Measurements from ENCODE around the gene DEF6.
"Not testable (repeated sequence)": the region's sequence is repeated elsewhere in the genome, so short reads cannot be mapped to it uniquely, and the experiment has no call there.

Gene DEF6

DNA sequence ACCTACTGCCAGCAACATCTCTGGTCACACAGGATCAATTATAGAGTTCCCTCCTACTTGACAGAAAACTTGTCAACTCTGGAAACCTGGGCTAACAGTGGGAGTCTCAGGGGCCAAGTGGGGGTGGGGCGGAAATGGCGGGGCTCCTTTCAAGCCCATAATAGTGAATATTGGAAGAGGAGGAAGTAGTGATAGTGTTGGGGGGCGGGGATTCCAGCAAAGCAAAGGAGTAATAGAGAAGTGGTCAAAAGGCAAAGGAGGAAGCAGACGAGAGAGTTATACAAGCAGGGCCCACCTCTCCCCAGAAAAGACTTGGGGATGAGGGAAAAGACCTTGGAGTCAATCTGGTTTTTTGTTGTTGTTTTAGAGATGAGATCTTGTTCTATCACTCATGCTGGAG lies 2.1 kb downstream of the DEF6 start:
- H3K4me1 ChIP-seq (ENCODE audit: control insufficient read depth, low read depth, low read length) = peaks cover 8% of the 10 kb centered on the region
- no peak overlapping the region for H2AK5ac ChIP-seq (ENCODE audit: low read length)
- H3K4ac ChIP-seq (ENCODE audit: low read depth, low read length) = no peak overlapping the region
- DNase-seq = no peak
- H4K8ac ChIP-seq (ENCODE audit: low read depth, low read length) = no peak overlapping the region
- no peaks in the 10 kb centered on the region for H3K79me1 ChIP-seq (ENCODE audit: low read length)
- no peak overlapping the region for H3K23ac ChIP-seq (ENCODE audit: low read length)
- no peak overlapping the region for H3K18ac ChIP-seq (ENCODE audit: low read length)
- H2BK120ac ChIP-seq (ENCODE audit: low read depth, low read length) = no peak overlapping the region
- H3K79me2 ChIP-seq (ENCODE audit: control insufficient read depth, insufficient read depth, low read length) = no peaks in the 10 kb centered on the region
- no peak overlapping the region for H3K27ac ChIP-seq (ENCODE audit: low read depth, low read length)
- no peak overlapping the region for H3K4me2 ChIP-seq (ENCODE audit: low read length)
- H2BK15ac ChIP-seq (replicated peaks; ENCODE audit: low read depth) = no peak overlapping the region
- no peak overlapping the region for H3K4me3 ChIP-seq (ENCODE audit: low read length)
- no peak overlapping the region for H3K56ac ChIP-seq (ENCODE audit: low read length)
- no peak overlapping the region for H4K5ac ChIP-seq (ENCODE audit: low read length)
- no CpG with 5 or more reads among the region's 4 CpGs for WGBS (ENCODE audit: extremely low coverage, insufficient coverage, low lambda C conversion rate)
- peak overlapping the region; percentile 35 for H3K9ac ChIP-seq (ENCODE audit: low read length)
- no peak overlapping the region for H2BK5ac ChIP-seq (ENCODE audit: low read length)
- no peaks in the 10 kb centered on the region for H3K36me3 ChIP-seq (ENCODE audit: control insufficient read depth, insufficient read depth, low read length)
- no peaks in the 10 kb centered on the region for H3K27me3 ChIP-seq (ENCODE audit: insufficient read depth, low read length, poor library complexity)

DNA sequence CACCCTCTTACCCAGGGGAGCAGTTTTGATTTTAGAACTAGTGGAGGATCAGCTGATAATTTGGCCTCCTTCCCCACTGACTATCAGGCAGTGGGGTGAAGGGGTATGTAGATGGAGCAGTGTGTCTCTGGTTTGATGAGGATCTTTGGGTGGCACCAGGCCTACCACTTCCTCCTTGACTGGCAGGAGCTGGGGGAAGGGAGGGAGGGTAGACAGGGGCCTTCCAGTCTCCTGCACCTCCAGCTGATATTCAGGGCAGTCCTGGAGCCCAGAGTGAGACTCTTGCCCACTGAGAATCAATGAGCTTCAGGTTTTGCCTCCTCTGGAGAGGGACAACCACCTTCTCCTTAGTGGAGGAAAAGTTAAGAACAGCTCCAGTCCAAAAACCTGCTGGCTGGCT lies 3.2 kb downstream of the DEF6 start:
- Histone ChIP-seq H2BK15ac (replicated peaks; ENCODE audit: low read depth) (no peak overlapping the region), H2BK120ac (ENCODE audit: low read depth, low read length) (no peak overlapping the region), H3K4me1 (ENCODE audit: control insufficient read depth, low read depth, low read length) (peaks cover 8% of the 10 kb centered on the region), H3K18ac (ENCODE audit: low read length) (no peak overlapping the region), H3K27me3 (ENCODE audit: insufficient read depth, low read length, poor library complexity) (no peaks in the 10 kb centered on the region), H2AK5ac (ENCODE audit: low read length) (no peak overlapping the region), H3K4me3 (ENCODE audit: low read length) (no peak overlapping the region), H3K4me2 (ENCODE audit: low read length) (no peak overlapping the region), H3K79me2 (ENCODE audit: control insufficient read depth, insufficient read depth, low read length) (no peaks in the 10 kb centered on the region), H3K4ac (ENCODE audit: low read depth, low read length) (no peak overlapping the region), H3K23ac (ENCODE audit: low read length) (no peak overlapping the region), H3K36me3 (ENCODE audit: control insufficient read depth, insufficient read depth, low read length) (no peaks in the 10 kb centered on the region), H4K5ac (ENCODE audit: low read length) (no peak overlapping the region), H3K27ac (ENCODE audit: low read depth, low read length) (no peak overlapping the region), H3K9ac (ENCODE audit: low read length) (no peak overlapping the region), H4K8ac (ENCODE audit: low read depth, low read length) (no peak overlapping the region), H2BK5ac (ENCODE audit: low read length) (no peak overlapping the region), H3K79me1 (ENCODE audit: low read length) (no peaks in the 10 kb centered on the region), H3K56ac (ENCODE audit: low read length) (no peak overlapping the region)
- DNase-seq = no peak

DNA sequence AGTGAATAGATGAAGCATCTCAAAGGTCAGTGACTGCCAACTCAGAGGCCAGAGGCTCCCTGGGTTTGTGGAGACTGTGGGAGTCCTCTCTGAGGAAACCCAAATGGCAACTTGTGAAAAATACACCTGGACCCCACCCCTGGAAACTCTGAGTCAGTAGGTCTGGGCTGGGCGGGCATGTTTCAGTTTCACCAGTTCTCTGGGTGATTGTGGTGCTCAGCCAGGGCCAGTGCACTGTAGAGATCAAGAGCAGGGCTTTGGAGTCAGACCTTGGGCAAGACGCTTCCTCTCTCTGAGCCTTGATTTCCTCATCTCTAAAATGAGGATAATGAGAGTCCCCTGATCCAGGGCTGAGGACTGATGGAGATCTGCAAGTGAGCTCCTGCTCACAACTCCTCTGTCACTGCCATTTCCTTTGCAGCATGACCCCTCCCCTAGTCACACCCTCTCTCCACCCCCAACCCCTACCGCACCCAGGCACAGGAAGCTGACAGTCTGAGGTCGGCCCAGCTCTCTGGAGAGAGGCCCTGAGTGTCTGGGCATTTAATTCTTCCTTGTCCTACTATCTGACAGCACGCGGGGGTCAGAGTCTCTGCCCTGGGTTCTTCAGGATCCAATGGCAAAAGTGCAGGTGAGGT lies 5.1 kb downstream of the DEF6 start:
- DNase-seq = peak; percentile 81
- no peak overlapping the region for H3K4me2 ChIP-seq (ENCODE audit: low read length)

DNA sequence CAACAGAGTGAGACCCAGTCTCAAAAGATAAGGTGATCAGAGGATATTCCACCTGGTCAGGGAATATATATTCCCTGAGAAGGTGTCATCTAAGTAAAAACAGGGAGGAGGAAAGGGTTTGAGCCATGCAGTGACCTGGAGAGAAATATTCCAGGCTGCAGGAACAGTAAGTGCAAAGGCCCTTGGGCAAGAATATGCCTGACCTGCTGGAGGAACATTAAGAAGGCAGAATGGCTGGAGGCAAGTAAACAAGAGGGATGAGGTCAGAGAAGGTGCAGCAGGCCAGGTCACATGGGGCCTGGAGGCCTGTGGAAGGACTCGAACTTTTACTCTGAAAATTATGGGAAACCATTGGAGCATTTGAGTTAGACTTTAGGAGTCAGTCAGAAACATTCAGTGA lies 6.7 kb downstream of the DEF6 start:
- no peaks in the 10 kb centered on the region for H3K79me2 ChIP-seq (ENCODE audit: control insufficient read depth, insufficient read depth, low read length)
- no peak overlapping the region for H2BK120ac ChIP-seq (ENCODE audit: low read depth, low read length)
- WGBS (ENCODE audit: extremely low coverage, insufficient coverage, low lambda C conversion rate) = no CpG with 5 or more reads among the region's 1 CpG
- no peak for DNase-seq
- H4K8ac ChIP-seq (ENCODE audit: low read depth, low read length) = no peak overlapping the region
- H2BK15ac ChIP-seq (replicated peaks; ENCODE audit: low read depth) = no peak overlapping the region
- H2BK5ac ChIP-seq (ENCODE audit: low read length) = no peak overlapping the region
- H3K18ac ChIP-seq (ENCODE audit: low read length) = no peak overlapping the region
- H2AK5ac ChIP-seq (ENCODE audit: low read length) = no peak overlapping the region
- H3K27me3 ChIP-seq (ENCODE audit: insufficient read depth, low read length, poor library complexity) = no peaks in the 10 kb centered on the region
- H3K4me2 ChIP-seq (ENCODE audit: low read length) = no peak overlapping the region
- H3K23ac ChIP-seq (ENCODE audit: low read length) = no peak overlapping the region
- H3K4me1 ChIP-seq (ENCODE audit: control insufficient read depth, low read depth, low read length) = peaks cover 5% of the 10 kb centered on the region
- H3K27ac ChIP-seq (ENCODE audit: low read depth, low read length) = no peak overlapping the region
- no peak overlapping the region for H3K9ac ChIP-seq (ENCODE audit: low read length)
- H3K36me3 ChIP-seq (ENCODE audit: control insufficient read depth, insufficient read depth, low read length) = no peaks in the 10 kb centered on the region
- H3K4me3 ChIP-seq (ENCODE audit: low read length) = no peak overlapping the region
- no peak overlapping the region for H3K4ac ChIP-seq (ENCODE audit: low read depth, low read length)
- H3K79me1 ChIP-seq (ENCODE audit: low read length) = no peaks in the 10 kb centered on the region
- H4K5ac ChIP-seq (ENCODE audit: low read length) = no peak overlapping the region
- H3K56ac ChIP-seq (ENCODE audit: low read length) = no peak overlapping the region

More for the DNA sequence above, 5.1 kb downstream of the DEF6 start:
- Histone ChIP-seq H3K56ac (ENCODE audit: low read length) (peak overlapping the region; percentile 69), H3K9ac (ENCODE audit: low read length) (peak overlapping the region; percentile 56), H3K4ac (ENCODE audit: low read depth, low read length) (peak overlapping the region; percentile 25), H3K79me2 (ENCODE audit: control insufficient read depth, insufficient read depth, low read length) (no peaks in the 10 kb centered on the region), H3K23ac (ENCODE audit: low read length) (no peak overlapping the region), H2BK5ac (ENCODE audit: low read length) (no peak overlapping the region), H3K18ac (ENCODE audit: low read length) (no peak overlapping the region), H2AK5ac (ENCODE audit: low read length) (no peak overlapping the region), H2BK120ac (ENCODE audit: low read depth, low read length) (no peak overlapping the region), H2BK15ac (replicated peaks; ENCODE audit: low read depth) (no peak overlapping the region), H3K79me1 (ENCODE audit: low read length) (no peaks in the 10 kb centered on the region), H3K4me3 (ENCODE audit: low read length) (no peak overlapping the region), H3K27me3 (ENCODE audit: insufficient read depth, low read length, poor library complexity) (no peaks in the 10 kb centered on the region), H4K5ac (ENCODE audit: low read length) (peak overlapping the region; percentile 78), H4K8ac (ENCODE audit: low read depth, low read length) (no peak overlapping the region), H3K4me1 (ENCODE audit: control insufficient read depth, low read depth, low read length) (peaks cover 8% of the 10 kb centered on the region), H3K27ac (ENCODE audit: low read depth, low read length) (no peak overlapping the region), H3K36me3 (ENCODE audit: control insufficient read depth, insufficient read depth, low read length) (no peaks in the 10 kb centered on the region)
- WGBS (ENCODE audit: extremely low coverage, insufficient coverage, low lambda C conversion rate) = no CpG with 5 or more reads among the region's 6 CpGs

DNA sequence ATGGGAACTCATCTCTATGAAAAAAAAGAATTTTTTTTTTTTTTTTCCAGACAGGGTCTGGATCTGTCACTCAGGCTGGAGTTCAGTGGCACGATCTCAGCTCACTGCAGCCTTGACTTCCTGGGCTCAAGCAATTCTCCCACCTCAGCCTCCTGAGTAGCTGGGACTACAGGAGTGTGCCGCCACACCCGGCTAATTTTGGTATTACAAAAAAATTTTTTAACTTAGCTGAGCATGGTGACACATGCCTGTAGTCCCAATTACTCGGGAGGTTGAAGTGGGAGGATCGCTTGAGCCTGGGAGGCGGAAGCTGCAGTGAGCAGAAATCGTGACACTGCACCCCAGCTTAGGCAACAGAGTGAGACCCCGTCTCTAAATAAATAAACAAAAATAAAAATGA lies 7.5 kb downstream of the DEF6 start:
- no peak overlapping the region for H3K18ac ChIP-seq (ENCODE audit: low read length)
- H3K27ac ChIP-seq (ENCODE audit: low read depth, low read length) = no peak overlapping the region
- H3K4me2 ChIP-seq (ENCODE audit: low read length) = no peak overlapping the region
- H3K27me3 ChIP-seq (ENCODE audit: insufficient read depth, low read length, poor library complexity) = no peaks in the 10 kb centered on the region
- no peak overlapping the region for H2AK5ac ChIP-seq (ENCODE audit: low read length)
- no peak overlapping the region for H4K8ac ChIP-seq (ENCODE audit: low read depth, low read length)
- no peak overlapping the region for H2BK5ac ChIP-seq (ENCODE audit: low read length)
- H3K9ac ChIP-seq (ENCODE audit: low read length) = no peak overlapping the region
- H3K79me1 ChIP-seq (ENCODE audit: low read length) = no peaks in the 10 kb centered on the region
- no peak overlapping the region for H4K5ac ChIP-seq (ENCODE audit: low read length)
- no CpG with 5 or more reads among the region's 8 CpGs for WGBS (ENCODE audit: extremely low coverage, insufficient coverage, low lambda C conversion rate)
- H2BK120ac ChIP-seq (ENCODE audit: low read depth, low read length) = no peak overlapping the region
- H3K79me2 ChIP-seq (ENCODE audit: control insufficient read depth, insufficient read depth, low read length) = no peaks in the 10 kb centered on the region
- H2BK15ac ChIP-seq (replicated peaks; ENCODE audit: low read depth) = no peak overlapping the region
- H3K23ac ChIP-seq (ENCODE audit: low read length) = no peak overlapping the region
- H3K4me1 ChIP-seq (ENCODE audit: control insufficient read depth, low read depth, low read length) = peaks cover 2% of the 10 kb centered on the region
- H3K36me3 ChIP-seq (ENCODE audit: control insufficient read depth, insufficient read depth, low read length) = no peaks in the 10 kb centered on the region
- peak; percentile 43 for DNase-seq
- no peak overlapping the region for H3K56ac ChIP-seq (ENCODE audit: low read length)
- no peak overlapping the region for H3K4ac ChIP-seq (ENCODE audit: low read depth, low read length)
- H3K4me3 ChIP-seq (ENCODE audit: low read length) = no peak overlapping the region

DNA sequence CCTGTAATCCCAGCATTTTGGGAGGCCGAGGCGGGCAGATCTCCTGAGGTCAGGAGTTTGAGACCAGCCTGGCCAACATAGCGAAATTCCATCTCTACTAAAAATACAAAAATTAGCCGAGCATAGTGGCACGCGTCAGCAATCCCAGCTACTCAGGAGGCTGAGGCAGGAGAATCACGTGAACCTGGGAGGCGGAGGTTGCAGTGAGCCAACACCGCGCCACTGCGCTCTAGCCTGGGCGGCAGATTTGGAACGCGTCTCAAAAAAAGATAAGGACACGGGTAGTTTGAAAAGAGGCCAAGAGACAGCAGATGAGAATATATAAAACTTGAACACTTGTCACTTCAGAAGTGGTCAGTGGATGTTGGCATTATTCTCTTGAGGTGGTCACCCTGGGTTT lies 9.5 kb downstream of the DEF6 start:
- not testable (repeated sequence) for H3K79me1 ChIP-seq (ENCODE audit: low read length); H3K27ac ChIP-seq (ENCODE audit: low read depth, low read length); H4K8ac ChIP-seq (ENCODE audit: low read depth, low read length); H3K4me1 ChIP-seq (ENCODE audit: control insufficient read depth, low read depth, low read length); H3K36me3 ChIP-seq (ENCODE audit: control insufficient read depth, insufficient read depth, low read length); H2AK5ac ChIP-seq (ENCODE audit: low read length); H3K23ac ChIP-seq (ENCODE audit: low read length); H3K4me3 ChIP-seq (ENCODE audit: low read length); H3K4ac ChIP-seq (ENCODE audit: low read depth, low read length); H4K5ac ChIP-seq (ENCODE audit: low read length); H3K9ac ChIP-seq (ENCODE audit: low read length); H2BK5ac ChIP-seq (ENCODE audit: low read length); H3K4me2 ChIP-seq (ENCODE audit: low read length); H2BK15ac ChIP-seq (replicated peaks; ENCODE audit: low read depth); H3K27me3 ChIP-seq (ENCODE audit: insufficient read depth, low read length, poor library complexity); H3K56ac ChIP-seq (ENCODE audit: low read length); DNase-seq; H2BK120ac ChIP-seq (ENCODE audit: low read depth, low read length); H3K79me2 ChIP-seq (ENCODE audit: control insufficient read depth, insufficient read depth, low read length); H3K18ac ChIP-seq (ENCODE audit: low read length)
- WGBS (ENCODE audit: extremely low coverage, insufficient coverage, low lambda C conversion rate) = no CpG with 5 or more reads among the region's 15 CpGs
